Glomerular visceral epithelial cell (primary cell): Measurements from ENCODE around the gene RGS3.

Experiments used
- DNase-seq: peaks from one replicate; pipeline ENCODE4 v3.0.0-alpha.2; 2016; ENCODE audit errors: extremely low spot score

Gene RGS3

GRCh38 chr9:113530022-113530635 lies 66.6 kb downstream of the RGS3 start:
- no peak for DNase-seq

GRCh38 chr9:113530942-113531341 lies 67.4 kb downstream of the RGS3 start:
- no peak for DNase-seq

GRCh38 chr9:113531919-113532808 lies 68.6 kb downstream of the RGS3 start:
- DNase-seq = no peak

- no peak for DNase-seq
These were observed 69.3 kb downstream of the RGS3 start for GRCh38 chr9:113532809-113533190.

- no peak for DNase-seq
These were observed 70.1 kb downstream of the RGS3 start for GRCh38 chr9:113533335-113534225.

GRCh38 chr9:113535756-113536155 lies 72.2 kb downstream of the RGS3 start:
- no peak for DNase-seq

- DNase-seq = no peak
These were observed 72.6 kb downstream of the RGS3 start for GRCh38 chr9:113536166-113536482.

- no peak for DNase-seq
These were observed 73.1 kb downstream of the RGS3 start for GRCh38 chr9:113536483-113537228.

GRCh38 chr9:113537229-113537810 lies 73.8 kb downstream of the RGS3 start:
- DNase-seq = no peak

GRCh38 chr9:113538131-113538530 lies 74.6 kb downstream of the RGS3 start:
- no peak for DNase-seq

- no peak for DNase-seq
These were observed 75.3 kb downstream of the RGS3 start for GRCh38 chr9:113538701-113539430.

GRCh38 chr9:113540466-113540865 lies 76.9 kb downstream of the RGS3 start:
- DNase-seq = no peak

- DNase-seq = peak; percentile 21
These were observed 77.7 kb downstream of the RGS3 start for GRCh38 chr9:113541019-113541900.

- DNase-seq = no peak
These were observed 78.5 kb downstream of the RGS3 start for GRCh38 chr9:113542006-113542405.

- DNase-seq = no peak
These were observed 79.2 kb downstream of the RGS3 start for GRCh38 chr9:113542741-113543140.

- DNase-seq = no peak
These were observed 79.9 kb downstream of the RGS3 start for GRCh38 chr9:113543296-113543981.

- no peak for DNase-seq
These were observed 80.4 kb downstream of the RGS3 start for GRCh38 chr9:113543982-113544303.

- no peak for DNase-seq
These were observed 81.5 kb downstream of the RGS3 start for GRCh38 chr9:113545068-113545467.

GRCh38 chr9:113546566-113546965 lies 83.0 kb downstream of the RGS3 start:
- DNase-seq = no peak
